Adipose tissue (tissue), 3 donors: Measurements from ENCODE around the gene COL12A1. TPM values are rescaled to one million over a fixed set of nuclear protein-coding genes. Genes with fewer than 3 reads are reported as not detected.

Experiments used
- H3K27ac ChIP-seq: one replicate; pipeline ENCODE4 v1.5.1; 2013; ENCODE audit warnings: low read depth, low read length
- WGBS, 3 donors: extraction: QIAGEN DNeasy Blood & Tissue Kit; methylation state at CpG; one replicate each; pipeline ENCODE4 v1.1.7; 2013; 5-methylcytosine and 5-hydroxymethylcytosine counted together
- polyA plus RNA-seq, 3 donors: library from polyadenylated mRNA; stranded (reverse); fragments of 200-250 nt; gene quantifications; one replicate each; pipeline ENCODE4 v1.2.3, GENCODE V29; 2013
- donor health status: healthy with polysubstance abuse.
- donor health status: Bipolar disorder and iron deficiency.
- donor health status: healthy.

Gene COL12A1
- polyA plus RNA-seq, 3 donors: 4.2 to 55.7 (median 21.0) TPM

GRCh38 chr6:75118925-75119515 lies 86.8 kb downstream of the COL12A1 start:
- no peak overlapping the region for H3K27ac ChIP-seq
- 91 to 94% (median 91%) methylated on average over 8 of the region's 8 CpGs for WGBS, 3 donors

DNA sequence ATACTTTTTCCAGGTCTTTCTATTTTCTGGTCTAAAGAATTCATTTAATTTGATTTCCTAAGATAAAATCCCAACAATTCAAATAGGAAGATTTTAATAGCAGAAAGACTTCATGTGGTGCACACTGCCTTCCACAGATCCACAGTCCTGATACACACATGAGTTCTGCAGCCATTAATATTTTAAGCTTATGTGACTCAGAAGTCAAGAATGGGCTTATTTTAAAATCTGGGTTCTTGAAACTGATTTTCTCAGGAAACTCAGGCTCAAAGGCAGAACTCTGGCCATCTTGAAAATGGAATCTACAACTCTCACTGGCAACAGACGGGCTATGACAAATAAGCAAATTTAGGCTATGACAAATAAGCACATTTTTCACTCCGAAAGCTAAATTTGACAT lies 88.2 kb downstream of the COL12A1 start:
- WGBS, 3 donors: 90 to 96% (median 93%) methylated on average over 2 of the region's 2 CpGs
- no peak overlapping the region for H3K27ac ChIP-seq

GRCh38 chr6:75116946-75117345 lies 88.9 kb downstream of the COL12A1 start:
- H3K27ac ChIP-seq: no peak overlapping the region
- 77 to 85% (median 85%) methylated on average over 3 of the region's 3 CpGs for WGBS, 3 donors

- no peak overlapping the region for H3K27ac ChIP-seq
- whole genome bisulfite sequencing, 3 donors: 58 to 61% (median 61%) methylated on average over 3 of the region's 3 CpGs
Measured at GRCh38 chr6:75115481-75115880, 90.4 kb downstream of the COL12A1 start.

GRCh38 chr6:75114806-75115205 lies 91.0 kb downstream of the COL12A1 start:
- H3K27ac ChIP-seq: no peak overlapping the region
- WGBS, 3 donors: 29 to 74% (median 72%) methylated on average over 2 of the region's 2 CpGs

- no peak overlapping the region for H3K27ac ChIP-seq
Measured at GRCh38 chr6:75114195-75114594, 91.7 kb downstream of the COL12A1 start.

DNA sequence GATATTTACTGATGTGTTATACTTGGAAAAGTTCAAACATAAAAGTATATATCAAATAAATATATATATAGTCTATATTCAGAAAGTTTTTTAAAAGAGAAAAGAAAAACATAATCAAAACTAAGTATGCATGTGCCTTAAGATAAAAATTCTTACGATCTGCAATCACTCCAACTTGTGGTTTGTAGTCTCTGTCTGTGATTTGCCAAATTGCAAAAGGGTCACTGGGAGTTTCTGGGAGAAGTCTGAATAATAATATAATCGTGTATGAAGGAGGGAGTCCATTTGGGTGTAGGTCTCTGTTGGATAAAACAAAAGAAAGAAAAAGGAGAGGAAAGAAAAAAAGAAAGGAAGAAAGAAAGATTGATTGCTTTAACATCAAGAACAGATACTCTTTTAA lies 92.4 kb downstream of the COL12A1 start:
- WGBS, 3 donors: 42 to 76% (median 57%) methylated on average over 2 of the region's 2 CpGs
- H3K27ac ChIP-seq: no peak overlapping the region

DNA sequence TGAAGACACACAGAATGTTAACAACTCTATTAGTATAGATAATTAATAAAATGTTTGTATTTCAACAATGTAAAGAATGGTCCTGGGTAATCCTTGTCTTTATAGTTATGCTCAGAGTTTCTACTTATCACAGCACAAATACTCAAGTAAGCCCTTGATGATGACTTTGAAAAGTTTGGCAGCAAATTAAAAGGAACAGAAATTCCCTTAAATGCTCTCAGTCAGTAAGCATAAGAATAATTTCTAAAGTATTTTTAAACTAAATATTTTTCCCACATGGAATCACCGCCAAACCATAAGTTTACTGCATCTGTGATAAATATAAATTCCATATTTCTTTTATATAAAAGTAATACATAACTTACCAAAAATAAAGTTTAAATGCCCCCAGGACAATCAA lies 96.1 kb downstream of the COL12A1 start:
- no peak overlapping the region for H3K27ac ChIP-seq
- WGBS, 3 donors: 89 to 97% (median 94%) methylated on average over 1 of the region's 1 CpG

DNA sequence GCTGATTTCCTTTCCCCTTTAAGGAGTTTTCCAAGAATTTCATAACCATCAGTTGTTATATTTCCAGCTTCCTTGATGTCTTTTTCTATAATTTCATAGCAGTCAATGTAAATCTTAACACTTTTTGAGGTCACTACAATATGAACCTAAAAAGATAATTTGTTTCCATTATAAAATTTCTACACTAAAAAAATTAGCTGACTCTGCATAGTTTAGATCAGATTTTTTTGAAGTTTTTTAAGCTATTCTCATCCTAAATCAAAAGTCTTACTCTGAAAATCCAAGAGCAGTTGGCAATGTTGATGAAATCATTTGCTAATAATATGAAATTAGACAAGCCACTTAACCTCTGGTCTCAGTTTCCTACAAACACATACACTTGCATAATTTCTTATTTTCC lies 96.8 kb downstream of the COL12A1 start:
- H3K27ac ChIP-seq: no peak overlapping the region

- H3K27ac ChIP-seq: no peak overlapping the region
- WGBS, 3 donors: 72 to 80% (median 74%) methylated on average over 2 of the region's 2 CpGs
Measured at GRCh38 chr6:75108333-75108974, 97.4 kb downstream of the COL12A1 start.

- H3K27ac ChIP-seq: no peak overlapping the region
Measured at GRCh38 chr6:75107913-75108312, 97.9 kb downstream of the COL12A1 start.

GRCh38 chr6:75106426-75106825 lies 99.4 kb downstream of the COL12A1 start:
- 86 to 93% (median 87%) methylated on average over 2 of the region's 2 CpGs for WGBS, 3 donors
- H3K27ac ChIP-seq: no peak overlapping the region

- 47 to 96% (median 84%) methylated on average over 1 of the region's 1 CpG for WGBS, 3 donors
- no peak overlapping the region for H3K27ac ChIP-seq
Measured at GRCh38 chr6:75103431-75103830, 102.4 kb downstream of the COL12A1 start.

DNA sequence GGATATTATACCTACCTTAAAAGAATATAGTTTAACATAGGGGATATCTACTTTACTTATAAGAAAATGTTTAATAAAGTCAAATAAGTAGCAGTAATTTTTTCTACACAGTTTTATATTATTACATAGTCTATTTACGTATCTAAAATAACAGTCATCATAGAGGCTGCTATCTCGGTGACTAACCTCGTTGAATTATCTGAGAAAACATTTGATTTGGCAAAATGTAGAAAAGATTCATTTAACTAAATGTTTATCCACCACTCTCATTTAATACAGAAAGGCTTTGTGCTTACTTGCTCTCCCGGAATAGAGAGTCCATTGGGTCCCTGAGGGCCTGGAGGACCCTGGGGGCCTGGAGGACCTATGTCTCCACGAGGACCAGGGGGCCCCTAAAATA lies 103.6 kb downstream of the COL12A1 start:
- no peak overlapping the region for H3K27ac ChIP-seq
- WGBS, 3 donors: 76 to 78% (median 78%) methylated on average over 5 of the region's 5 CpGs

GRCh38 chr6:75101896-75102295 lies 104.0 kb downstream of the COL12A1 start:
- H3K27ac ChIP-seq: no peak overlapping the region
- WGBS, 3 donors: 46 to 70% (median 59%) methylated on average over 4 of the region's 4 CpGs

- no peak overlapping the region for H3K27ac ChIP-seq
- WGBS, 3 donors: 28 to 48% (median 33%) methylated on average over 5 of the region's 5 CpGs
Measured at GRCh38 chr6:75098709-75099108, 107.1 kb downstream of the COL12A1 start.

- 75 to 81% (median 80%) methylated on average over 4 of the region's 4 CpGs for WGBS, 3 donors
- no peak overlapping the region for H3K27ac ChIP-seq
Measured at GRCh38 chr6:75096966-75097365, 108.9 kb downstream of the COL12A1 start.

DNA sequence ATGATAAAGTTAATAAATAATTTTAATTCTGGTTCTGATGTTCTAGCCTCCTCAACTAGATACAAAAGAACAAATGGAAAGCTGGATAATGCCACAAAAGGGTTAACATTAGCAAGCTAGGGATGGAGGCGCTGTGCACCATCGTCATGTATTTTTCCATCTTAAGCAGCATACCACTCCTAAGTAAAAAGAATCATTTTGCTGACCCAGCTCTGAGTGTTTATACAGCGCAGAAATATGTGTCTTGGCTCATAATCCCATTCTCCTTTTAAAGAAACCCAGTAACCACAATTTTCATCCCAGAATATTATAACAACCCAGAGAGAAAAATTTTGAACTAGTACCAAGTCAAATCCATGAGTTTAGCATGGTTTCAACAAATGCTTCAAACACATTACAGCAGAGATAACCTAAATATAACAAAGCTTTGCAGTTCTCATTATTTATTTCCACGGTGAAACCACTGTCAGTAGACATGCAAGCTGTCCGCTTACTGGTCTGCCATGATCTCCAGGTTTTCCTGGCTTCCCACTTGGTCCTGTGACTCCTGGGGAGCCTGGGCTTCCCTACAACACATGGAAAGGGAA lies 111.1 kb downstream of the COL12A1 start:
- WGBS, 3 donors: 50 to 62% (median 51%) methylated on average over 5 of the region's 5 CpGs
- H3K27ac ChIP-seq: no peak overlapping the region

- 86 to 89% (median 88%) methylated on average over 4 of the region's 4 CpGs for WGBS, 3 donors
- no peak overlapping the region for H3K27ac ChIP-seq
Measured at GRCh38 chr6:75091467-75092190, 114.2 kb downstream of the COL12A1 start.

DNA sequence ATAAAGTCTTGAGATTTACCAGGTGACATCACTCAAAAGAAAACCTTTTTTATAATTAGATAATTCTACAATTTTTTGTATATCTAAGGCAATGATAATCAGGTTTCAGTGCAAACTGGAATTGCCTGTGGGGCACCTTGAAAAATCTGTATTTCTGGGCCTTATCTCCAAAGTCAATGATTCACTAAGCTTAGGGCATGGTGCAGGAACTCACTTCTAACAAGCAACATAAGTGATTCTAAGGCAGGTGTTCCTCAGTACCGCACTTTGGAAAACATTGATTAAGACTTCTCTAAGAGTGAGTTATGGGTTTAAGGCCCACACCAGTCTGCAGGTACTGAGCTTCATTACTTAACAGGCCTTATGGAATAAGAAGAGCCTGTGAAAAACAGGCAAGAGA lies 115.3 kb downstream of the COL12A1 start:
- WGBS, 3 donors: 22 to 92% (median 87%) methylated on average over 1 of the region's 1 CpG
- H3K27ac ChIP-seq: no peak overlapping the region
